Activated CD4-positive, alpha-beta T cell treated with anti-CD3 and anti-CD28 coated beads, Interleukin-10, Interleukin-2, amounts not matched to agents 100 ng/mL and 50 ng/mL, durations not matched to agents 16 hours and 8 hours (primary cell): ENCODE results near the gene ACOT8.
"Not testable (repeated sequence)": the region's sequence is repeated elsewhere in the genome, so short reads cannot be mapped to it uniquely, and the experiment has no call there.

Experiments
- DNase-seq: peaks from one replicate; pipeline ENCODE4 v3.0.0-alpha.2; 2020

ACOT8 gene

DNA sequence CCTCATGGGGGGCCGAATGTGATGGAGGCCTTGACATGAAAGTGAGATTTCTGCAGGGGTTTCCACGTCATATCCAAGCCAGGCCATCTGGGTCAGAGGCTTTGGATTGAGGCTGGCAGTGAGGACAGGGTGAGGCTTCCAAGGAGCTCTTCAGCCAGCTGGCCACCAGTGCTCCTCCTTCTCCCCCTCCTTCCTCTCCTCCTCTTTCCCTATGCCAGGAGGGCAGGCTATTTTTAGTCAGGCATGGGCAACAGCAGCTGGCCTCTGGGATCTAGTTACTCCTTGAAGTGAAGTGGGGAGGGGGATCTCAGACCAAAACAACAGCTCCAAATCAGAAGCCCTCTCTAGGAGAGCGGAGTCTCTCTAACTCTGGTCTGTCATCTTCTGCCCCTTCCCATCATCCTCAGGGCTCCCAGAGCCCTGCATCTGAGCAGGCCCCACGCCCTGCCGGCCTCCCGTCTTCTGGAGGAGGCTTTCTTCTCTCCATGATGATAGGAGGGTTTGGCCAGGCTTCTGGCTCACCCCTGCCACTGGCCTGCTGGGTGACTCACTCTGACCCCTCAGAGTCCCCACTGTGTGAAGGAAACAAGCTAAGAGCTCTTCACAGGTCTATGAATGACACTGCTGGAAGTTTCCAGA lies 30.7 kb downstream of the ACOT8 start:
- DNase-seq, result no peak

DNA sequence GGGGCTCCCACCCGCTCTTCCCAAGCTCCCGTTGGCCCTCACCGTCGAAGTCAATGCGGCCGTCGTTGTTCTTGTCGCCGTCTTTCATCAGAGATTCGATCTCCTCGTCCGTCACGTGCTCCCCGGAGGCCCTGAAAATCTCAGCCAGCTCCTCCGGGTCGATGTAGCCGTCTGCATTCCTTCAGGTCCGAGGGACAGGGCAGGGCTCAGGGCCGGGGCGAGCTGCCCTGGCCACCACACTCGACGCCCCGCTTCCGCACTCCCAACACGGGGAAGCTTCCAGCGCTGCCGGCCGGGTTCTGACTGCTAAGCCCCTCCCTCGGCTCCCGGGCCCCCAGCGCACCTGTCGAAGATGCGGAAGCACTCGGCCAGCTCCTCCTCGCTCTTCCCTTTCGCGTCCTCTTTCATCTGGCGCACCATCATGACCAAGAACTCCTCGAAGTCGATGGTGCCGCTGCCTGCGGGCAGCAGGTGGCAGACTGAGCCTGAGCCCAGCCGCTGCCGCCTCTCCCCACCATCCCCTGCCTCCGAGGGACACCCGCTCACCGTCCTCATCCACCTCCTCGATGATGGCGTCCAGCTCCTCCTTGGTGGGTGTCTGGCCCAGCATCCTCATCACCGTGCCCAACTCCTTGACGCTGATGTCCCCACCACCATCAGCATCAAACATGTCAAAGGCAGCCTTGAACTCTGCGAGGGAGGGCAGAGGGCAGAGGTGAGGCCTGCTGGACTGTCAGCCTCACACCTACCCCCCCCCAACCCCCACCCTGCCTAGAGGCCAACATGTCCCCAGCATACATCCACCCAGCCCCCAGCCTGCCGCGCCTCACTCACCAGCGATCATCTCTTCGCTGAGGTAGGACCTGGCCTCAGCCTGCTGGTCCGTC lies 33.0 kb downstream of the ACOT8 start:
- peak; percentile 64 for DNase-seq

DNA sequence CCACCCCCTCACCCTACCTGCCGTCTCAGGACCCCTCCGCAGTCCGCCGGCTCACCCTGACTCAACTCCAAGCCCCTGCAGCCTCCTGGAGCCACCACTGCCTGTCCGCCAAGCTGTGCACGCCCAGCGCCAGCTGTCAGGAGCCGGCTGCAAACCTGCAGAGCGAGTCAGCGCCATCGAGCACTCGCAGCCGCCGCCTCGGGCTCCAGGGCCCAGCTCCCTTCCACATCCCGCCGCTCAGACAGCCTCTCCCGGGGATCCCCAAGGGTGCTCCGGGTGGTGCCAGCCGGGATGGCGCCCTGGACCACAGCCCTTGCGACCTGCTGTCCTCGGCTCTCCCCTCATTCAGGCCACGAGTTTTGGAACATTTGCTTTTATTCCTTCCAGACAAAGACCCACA lies 34.3 kb downstream of the ACOT8 start:
- no peak for DNase-seq

DNA sequence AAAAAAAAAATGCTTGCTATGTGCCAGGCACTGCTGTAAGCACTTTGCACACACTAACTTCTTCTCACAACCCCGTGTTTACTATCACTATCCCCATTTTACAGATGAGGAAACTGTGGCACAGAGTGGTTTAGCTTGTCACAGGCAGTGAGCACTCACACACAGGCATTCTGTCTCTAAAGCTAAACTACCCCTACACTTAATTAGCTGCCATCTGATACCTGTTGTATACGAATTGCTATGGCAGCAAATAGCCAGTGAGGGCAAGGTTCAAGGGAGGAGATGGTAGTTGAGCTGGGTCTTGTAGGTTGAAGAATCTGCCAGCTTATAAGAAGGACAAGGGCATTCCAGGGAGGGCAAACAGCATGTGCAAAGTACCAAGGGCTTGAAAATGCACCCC lies 35.2 kb downstream of the ACOT8 start:
- DNase-seq, result no peak

DNA sequence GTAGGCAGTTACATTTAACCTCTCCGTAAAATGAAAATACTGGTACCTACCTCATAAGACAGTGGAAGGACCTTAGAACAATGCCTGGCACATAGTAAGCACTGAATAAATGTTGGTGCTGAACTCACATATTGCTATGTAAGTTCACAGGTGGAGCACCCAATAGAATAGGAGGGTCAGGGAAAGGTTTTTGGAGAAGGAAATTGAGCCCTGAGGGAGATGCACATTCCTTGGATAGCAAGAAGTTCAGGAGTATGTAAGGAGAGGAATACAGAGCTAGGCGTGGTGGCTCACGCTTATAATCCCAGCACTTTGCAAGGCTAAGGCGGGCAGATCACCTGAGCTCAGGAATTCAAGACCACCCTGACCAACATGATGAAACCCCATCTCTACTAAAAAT lies 37.7 kb downstream of the ACOT8 start:
- DNase-seq, result no peak

DNA sequence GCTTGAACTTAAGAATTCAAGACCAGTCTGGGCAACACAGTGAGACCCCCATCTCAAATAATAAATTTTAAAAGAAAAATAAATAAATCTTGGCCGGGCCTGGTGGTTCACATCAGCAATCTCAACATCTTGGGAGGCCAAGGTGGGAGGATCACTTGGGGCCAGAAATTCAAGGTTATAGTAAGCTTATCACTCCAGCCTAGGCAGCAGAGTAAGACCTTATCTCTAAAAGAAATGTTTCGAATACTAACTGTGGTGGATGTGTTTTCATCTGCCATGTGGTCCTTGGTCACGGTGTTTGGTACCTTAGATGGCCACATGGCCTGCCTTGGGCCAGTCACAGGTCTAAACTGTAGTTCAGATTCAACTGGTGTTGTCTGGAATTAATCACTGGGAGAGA lies 39.0 kb downstream of the ACOT8 start:
- DNase-seq, result no peak

DNA sequence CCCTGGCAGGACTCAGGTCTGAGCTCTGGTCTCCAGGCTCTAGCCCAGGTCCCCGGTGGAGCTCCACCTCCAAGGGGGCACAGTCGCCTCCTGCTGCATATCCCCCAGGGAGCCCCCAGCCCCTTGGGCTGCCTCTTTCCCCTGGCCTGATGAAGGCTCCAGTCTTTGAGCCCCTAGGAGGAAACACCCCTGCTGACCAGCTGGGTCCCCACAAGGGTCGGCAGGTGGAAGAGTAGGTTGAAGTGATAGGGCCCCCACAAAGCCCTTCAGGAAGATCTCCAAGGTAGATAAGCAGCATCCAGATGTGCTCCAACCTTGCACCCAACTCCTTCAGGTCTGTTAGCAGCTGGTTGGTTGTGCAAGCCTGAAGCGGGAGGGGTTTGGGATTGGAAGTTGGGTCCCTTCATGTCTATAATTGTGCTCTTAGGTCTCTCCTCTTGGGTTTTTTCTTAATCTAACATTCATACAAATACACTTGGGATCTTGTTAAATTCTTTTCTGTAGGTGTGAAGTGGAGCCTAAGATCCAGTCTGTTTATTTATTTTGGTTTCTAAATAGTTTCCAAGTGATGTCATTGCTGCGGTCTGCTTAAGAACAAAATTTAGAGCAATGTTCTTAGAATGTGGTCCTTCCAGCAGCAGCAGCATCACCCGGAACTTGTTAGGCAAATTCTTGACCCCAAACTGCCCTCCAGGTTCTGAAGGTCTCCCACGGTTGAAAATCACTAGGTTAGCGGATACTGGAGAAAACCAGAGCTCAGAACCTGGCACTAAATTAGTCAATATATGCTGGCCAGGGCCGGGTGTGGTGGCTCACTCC lies 39.6 kb downstream of the ACOT8 start:
- DNase-seq, result no peak

DNA sequence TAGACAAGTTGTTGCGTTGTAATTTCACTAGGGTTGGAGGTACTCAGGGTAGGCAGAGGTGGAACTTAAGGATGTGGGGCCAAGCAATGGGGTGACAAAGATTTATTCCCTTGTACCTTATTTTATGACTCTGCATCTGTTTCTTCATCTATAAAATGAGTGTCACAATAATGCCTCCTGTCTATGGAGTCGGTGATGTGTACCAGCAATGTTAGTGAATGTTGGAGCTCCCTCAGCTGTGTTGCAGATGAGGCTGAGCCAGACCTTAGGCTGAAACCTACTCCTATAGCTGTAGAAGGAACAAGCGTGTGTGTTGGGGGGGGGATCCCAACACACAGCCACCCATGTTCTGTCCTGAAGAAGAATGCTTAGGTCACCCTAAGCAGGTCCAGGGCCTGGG lies 40.2 kb downstream of the ACOT8 start:
- DNase-seq, result no peak

DNA sequence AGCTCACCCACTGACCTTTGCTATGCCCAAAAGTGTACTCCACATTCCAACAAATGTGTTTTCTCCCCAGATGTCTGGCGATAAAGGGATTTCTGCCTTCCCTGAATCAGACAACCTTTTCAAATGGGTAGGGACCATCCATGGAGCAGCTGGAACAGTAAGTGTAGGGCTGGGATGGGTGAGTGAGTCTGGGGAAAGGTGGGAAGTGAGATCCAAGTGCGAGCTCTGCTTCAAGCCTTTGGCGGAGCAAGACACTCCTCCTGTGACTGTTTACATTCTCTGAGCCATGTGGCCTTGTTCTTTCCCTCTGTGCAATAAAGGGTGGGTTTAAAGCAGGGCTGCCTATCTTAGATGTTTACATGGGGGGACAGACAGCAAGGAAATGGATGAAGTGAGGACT lies 42.9 kb downstream of the ACOT8 start:
- DNase-seq, result no peak

DNA sequence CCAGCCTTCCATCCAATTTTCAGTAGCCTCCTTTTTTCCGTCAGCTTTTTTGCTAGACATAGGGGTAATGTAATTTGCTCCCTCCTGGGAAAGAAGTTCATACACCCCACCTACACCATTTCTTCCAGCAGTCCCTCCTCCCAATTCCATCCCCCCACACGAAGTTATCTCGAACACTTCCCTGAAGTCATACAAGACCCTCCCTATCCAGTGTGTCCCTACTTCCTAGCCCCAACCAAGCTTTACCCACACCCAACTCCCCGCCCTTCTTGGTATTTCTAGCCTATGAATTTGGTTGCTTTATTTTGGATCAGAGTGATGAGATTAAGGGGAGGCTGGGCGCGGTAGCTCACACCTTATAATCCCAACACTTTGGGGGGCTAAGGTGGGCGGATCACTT lies 43.7 kb downstream of the ACOT8 start:
- DNase-seq, result no peak

DNA sequence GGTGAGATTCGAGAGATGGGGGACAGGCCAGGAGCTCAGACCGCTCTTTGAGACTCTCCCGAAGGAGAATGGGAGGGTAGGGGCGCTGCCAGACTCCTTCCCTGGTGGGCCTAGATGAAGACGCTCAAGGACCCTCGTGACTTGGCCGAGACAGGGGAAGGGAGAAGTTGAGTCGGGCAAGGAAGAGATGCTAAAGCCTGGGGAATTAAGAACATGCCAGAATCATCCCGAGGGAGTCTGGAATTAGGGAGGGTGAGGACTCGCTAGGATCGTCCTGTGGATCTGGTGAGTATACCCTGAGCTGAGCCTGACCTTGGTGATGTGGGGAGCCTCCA lies 44.2 kb downstream of the ACOT8 start:
- DNase-seq, result no peak

DNA sequence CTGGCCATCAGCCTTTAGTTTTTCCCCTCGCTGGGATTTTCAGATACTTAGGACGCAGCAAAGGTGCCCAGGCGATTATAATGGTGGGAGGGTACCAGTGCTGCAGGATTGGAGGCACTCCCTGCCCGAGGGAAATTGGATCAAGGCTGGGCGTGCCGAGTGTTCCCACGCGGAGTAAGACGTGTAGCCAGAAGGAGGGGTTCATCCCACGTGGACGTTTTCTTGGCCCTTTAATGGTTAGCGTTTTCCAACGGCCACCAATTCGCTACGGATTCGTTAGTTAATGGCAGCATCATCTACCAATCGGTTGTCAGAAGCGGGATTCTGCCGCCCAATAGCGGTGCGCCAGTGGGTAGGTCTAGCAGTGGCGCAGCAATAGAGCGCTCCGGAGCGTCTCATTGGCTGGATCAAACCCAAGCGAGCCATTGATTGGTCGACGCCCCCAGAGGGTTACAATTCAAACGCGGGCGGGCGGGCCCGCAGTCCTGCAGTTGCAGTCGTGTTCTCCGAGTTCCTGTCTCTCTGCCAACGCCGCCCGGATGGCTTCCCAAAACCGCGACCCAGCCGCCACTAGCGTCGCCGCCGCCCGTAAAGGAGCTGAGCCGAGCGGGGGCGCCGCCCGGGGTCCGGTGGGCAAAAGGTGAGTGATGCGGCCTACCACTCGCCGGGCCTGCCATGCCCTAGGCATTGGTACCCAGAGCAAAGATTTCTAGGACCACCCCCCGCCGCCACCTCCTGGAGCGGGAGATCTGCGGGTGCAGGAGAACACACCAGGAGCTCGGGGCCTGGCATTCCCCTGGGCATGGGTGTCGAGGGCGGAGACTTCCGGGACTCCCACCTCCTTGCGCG lies 44.8 kb downstream of the ACOT8 start, which contains the start of gene UBE2C:
TSS of gene UBE2C (plus strand) at position 488 of the 849 bp plus-strand sequence. CDS start at position 540, 52 bp downstream.
- peak; percentile 99 for DNase-seq

DNA sequence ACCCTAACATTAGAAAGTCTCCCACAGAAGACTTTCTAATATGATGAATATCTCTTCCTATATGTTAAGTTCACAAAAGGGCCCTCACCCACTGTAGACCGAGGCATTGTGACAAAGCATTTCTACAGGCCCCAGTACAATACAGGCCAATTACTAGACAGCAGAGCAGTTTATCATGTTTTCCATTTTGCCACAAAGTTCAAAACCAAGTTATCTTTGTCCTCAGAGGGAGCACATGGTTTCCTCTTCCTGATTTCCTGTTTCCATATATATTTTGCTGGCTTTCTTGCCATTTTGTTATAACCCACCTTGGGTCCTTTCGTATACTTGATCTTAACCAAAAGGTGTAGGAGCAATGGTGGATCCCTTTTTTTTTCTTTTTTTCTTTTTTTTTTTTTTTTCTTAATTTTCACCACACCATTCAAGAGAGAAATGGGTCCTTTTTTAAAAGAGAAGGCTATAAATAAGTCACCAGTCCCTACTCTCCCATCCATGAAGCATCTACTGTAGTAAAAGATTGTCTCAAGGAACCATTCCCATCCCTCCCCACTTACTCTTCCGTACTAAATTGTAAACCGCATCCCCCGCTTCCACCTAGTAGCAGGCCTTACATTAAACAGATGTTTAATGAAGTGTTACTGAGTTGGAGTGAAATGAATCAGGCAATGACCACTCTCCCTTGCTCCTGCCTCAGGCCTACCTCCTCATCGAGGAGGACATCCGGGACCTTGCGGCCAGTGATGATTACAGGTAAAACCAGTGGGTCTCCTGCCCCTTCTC lies 46.8 kb downstream of the ACOT8 start:
- DNase-seq, result no peak

DNA sequence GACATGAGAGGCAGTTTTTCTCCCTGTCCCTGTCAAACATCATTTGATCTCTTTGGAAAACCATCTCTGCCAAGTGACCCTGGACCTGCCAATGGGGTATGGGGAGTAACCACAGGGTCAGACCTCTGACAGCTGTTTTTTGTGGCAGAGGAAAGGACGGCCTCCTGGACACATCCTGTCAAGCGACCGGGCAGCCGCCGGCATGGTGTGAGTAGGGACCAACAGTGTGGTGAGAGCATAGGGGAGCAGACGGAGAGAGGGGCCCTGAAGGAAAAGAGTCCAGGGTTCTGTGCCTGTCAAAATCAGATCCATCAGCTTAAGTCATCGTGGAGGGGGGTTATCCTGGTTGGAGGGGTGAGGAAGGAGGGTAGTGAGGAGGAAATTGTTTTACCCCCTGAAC lies 55.3 kb downstream of the ACOT8 start:
- DNase-seq, result no peak

DNA sequence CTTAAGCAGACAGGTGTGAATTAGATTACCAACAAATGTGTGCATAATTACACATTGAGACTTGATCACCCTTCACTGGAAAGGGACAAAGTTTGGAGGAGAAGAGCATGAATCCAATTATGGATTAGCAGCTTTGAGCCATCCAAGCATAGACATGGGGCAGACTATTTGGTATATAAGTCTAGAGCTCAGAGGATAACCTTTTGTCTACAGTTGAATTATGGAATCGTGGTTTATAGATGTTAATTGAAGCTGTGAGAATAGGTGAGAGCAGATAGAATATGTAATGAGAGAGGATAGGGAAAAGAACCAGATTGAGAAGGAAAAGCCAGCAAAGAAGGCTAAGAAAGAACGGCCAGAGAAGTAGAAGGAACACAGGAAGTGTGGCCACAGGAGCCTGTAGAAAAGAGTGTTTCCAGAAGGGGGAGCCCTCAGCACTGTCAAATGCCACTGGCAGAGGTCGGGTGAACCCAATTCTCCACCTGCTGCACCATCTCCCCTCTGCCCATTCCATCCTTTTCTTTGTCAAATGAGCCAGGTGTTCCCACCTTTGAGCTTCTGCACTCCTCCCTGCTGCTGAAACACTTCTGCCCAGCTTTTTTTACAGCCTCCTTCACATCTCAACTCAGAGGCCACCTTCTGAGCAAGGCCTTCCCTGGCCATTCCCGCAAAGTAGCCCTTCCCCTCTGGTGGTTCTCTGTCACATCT lies 58.1 kb downstream of the ACOT8 start:
- peak; percentile 77 for DNase-seq

DNA sequence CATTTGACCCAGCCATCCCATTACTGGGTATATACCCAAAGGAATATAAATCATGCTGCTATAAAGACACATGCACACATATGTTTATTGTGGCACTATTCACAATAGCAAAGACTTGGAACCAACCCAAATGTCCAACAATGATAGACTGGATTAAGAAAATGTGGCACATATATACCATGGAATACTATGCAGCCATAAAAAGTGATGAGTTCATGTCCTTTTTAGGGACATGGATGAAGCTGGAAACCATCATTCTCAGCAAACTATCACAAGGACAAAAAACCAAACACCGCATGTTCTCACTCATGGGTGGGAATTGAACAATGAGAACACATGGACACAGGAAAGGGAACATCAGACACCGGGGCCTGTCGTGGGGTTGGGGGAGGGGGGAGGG lies 59.2 kb downstream of the ACOT8 start:
- not testable (repeated sequence) for DNase-seq

DNA sequence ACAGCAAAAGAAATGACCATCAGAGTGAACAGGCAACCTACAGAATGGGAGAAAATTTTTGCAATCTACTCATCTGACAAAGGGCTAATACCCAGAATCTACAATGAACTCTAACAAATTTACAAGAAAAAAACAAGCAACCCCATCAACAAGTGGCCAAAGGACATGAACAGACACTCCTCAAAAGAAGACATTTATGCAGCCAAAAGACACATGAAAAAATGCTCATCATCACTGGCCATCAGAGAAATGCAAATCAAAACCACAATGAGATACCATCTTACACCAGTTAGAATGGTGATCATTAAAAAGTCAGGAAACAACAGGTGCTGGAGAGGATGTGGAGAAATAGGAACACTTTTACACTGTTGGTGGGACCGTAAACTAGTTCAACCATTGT lies 59.7 kb downstream of the ACOT8 start:
- DNase-seq, result not testable (repeated sequence)

DNA sequence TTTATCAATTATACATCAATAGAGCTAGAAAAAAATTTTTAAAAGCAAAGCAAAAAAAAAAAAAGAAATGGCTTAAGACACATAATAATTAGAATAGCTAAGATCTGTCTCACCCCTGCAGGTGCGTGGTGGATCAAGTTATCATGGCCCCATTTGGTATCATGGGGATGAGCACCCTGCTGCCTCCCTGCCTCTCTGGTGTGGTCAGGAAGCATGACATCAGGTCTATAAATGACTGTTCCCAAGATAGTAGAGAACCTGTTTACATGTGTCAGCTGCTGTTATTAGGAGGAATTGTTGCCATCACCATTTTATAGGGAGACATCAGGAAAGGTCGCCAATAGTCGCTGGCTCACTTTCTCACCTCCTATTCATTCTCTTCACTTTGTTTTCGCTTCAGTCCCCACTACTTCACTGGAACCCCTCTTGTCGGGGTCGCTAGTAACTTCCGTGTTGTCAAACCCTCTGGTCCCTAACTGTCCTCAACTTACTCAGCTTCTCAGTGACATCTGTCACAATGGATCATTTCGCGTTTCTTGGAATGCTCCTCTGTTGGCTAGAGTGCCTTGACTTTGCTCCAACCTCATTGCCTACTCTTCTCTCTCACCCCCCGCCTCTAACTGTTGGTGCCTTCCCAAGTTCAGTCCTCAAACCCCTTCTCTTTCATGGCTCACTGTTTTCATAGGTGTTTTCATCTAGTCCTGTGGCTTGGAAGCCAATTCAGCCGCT lies 60.7 kb downstream of the ACOT8 start:
- DNase-seq, result peak; percentile 34

DNA sequence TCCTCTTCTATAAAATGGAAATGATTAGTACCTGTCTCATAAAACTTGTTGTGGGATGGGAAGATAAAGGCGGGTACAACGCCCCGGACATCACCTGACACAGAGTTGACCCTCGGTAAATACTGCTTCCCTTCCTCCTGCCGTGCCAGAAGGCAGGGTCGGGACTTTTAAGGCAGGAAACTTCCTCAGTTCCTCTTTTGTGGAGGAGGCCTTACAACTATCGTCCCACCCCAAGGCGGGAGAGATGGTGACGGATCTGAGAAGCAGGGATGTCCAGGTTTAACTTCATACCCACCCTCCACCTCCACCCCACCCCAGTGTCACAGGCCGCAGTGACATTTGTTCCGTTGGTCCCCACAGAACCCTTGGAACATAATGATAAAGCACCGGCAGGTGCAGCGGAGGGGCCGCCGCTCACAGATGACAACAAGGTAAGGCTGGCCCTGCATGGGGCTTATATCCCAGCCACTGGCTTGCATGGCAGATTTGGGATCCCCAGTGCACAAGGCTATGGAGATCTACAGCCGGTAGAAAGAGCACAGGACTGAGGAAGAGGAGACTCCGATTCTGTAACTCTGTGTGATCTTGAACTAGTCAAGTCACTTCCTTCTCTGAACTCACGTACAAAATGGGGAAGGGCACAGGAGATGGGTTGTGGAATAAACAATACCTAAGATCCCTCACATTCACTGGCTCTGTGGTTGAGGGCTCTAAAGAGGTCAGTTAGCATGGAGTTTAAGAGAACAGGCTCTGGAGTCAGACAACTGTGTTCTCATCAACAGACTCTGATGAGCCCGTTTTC lies 64.7 kb downstream of the ACOT8 start:
- DNase-seq, result peak; percentile 14
